CD4-positive, alpha-beta T cell treated with Interleukin-4 for 1 hour (primary cell): ENCODE measurements around the gene CRABP2.
A peak's percentile ranks its signal among the peaks of the same experiment; 100 is the strongest.

Experiments used
- DNase-seq, 2 donors: peaks; one replicate each; pipeline ENCODE4 v3.0.0-alpha.2; 2020 to 2022

CRABP2 gene

GRCh38 chr1:156741481-156741983 lies 36.1 kb upstream of the CRABP2 start:
- DNase-seq = no peak

- DNase-seq = peak; percentile 99 to 100
These were observed 35.5 kb upstream of the CRABP2 start, which contains the start of gene MRPL24 for GRCh38 chr1:156740741-156741480. MRPL24 (minus strand) TSS chr1:156741088; CDS start chr1:156738704, 2,384 bp downstream.

- no peak for DNase-seq
These were observed 34.9 kb upstream of the CRABP2 start for GRCh38 chr1:156740237-156740740.

GRCh38 chr1:156738916-156739315 lies 33.5 kb upstream of the CRABP2 start:
- DNase-seq = no peak

GRCh38 chr1:156738407-156738806 lies 33.0 kb upstream of the CRABP2 start:
- DNase-seq = no peak

- DNase-seq = no peak
These were observed 28.7 kb upstream of the CRABP2 start for GRCh38 chr1:156733989-156734584.

GRCh38 chr1:156728599-156729462 lies 23.4 kb upstream of the CRABP2 start, which contains the start of gene ISG20L2:
ISG20L2 (minus strand) TSS chr1:156728766; CDS start chr1:156727652, 1,114 bp downstream.
- peak; percentile 97 to 98 for DNase-seq

GRCh38 chr1:156727926-156728598 lies 22.7 kb upstream of the CRABP2 start, which contains the start of gene METTL25B:
METTL25B (plus strand) TSS chr1:156728469; CDS start chr1:156729105, 636 bp downstream.
- peak in 1 of 2 donors; percentile 26 for DNase-seq

GRCh38 chr1:156727492-156727891 lies 22.1 kb upstream of the CRABP2 start:
- DNase-seq = no peak

GRCh38 chr1:156726549-156727226 lies 21.3 kb upstream of the CRABP2 start:
- peak; percentile 46 to 62 for DNase-seq

GRCh38 chr1:156725683-156726280 lies 20.4 kb upstream of the CRABP2 start:
- DNase-seq = peak; percentile 82 to 84

- DNase-seq = no peak
These were observed 16.2 kb upstream of the CRABP2 start for GRCh38 chr1:156721535-156721934.

GRCh38 chr1:156721131-156721530 lies 15.7 kb upstream of the CRABP2 start:
- DNase-seq = no peak

- DNase-seq = no peak
These were observed 12.0 kb upstream of the CRABP2 start for GRCh38 chr1:156717351-156717750.

- no peak for DNase-seq
These were observed 9.4 kb upstream of the CRABP2 start for GRCh38 chr1:156714830-156715229.

- DNase-seq = no peak
These were observed 7.2 kb upstream of the CRABP2 start for GRCh38 chr1:156712626-156713025.

GRCh38 chr1:156711011-156711817 lies 5.8 kb upstream of the CRABP2 start:
- no peak for DNase-seq

- DNase-seq = no peak
These were observed 4.5 kb upstream of the CRABP2 start for GRCh38 chr1:156709757-156710489.

GRCh38 chr1:156709031-156709430 lies 3.6 kb upstream of the CRABP2 start:
- no peak for DNase-seq
